Right renal cortex interstitium (tissue), 3 donors: ENCODE data around the gene FAM20C. TPM values are rescaled to one million over a fixed set of nuclear protein-coding genes. Genes with fewer than 3 reads are reported as not detected.
"Not testable (repeated sequence)": the region's sequence is repeated elsewhere in the genome, so short reads cannot be mapped to it uniquely, and the experiment has no call there.

ENCODE experiments used
- DNase-seq, 3 donors: peaks; one replicate each; pipeline ENCODE4 v3.0.0-alpha.2; 2013; ENCODE audit warnings: low read depth in 3 of 3, low spot score in 2 of 3
- polyA plus RNA-seq, 3 donors: library from polyadenylated mRNA; unstranded; fragments of 120-200 nt; gene quantifications; one replicate each; pipeline ENCODE4 v1.2.1, GENCODE V29; 2013; ENCODE audit not compliant: insufficient read length in 3 of 3

The FAM20C gene
- polyA plus RNA-seq, 3 donors, result 53.8 to 75.4 (median 59.7) TPM

DNA sequence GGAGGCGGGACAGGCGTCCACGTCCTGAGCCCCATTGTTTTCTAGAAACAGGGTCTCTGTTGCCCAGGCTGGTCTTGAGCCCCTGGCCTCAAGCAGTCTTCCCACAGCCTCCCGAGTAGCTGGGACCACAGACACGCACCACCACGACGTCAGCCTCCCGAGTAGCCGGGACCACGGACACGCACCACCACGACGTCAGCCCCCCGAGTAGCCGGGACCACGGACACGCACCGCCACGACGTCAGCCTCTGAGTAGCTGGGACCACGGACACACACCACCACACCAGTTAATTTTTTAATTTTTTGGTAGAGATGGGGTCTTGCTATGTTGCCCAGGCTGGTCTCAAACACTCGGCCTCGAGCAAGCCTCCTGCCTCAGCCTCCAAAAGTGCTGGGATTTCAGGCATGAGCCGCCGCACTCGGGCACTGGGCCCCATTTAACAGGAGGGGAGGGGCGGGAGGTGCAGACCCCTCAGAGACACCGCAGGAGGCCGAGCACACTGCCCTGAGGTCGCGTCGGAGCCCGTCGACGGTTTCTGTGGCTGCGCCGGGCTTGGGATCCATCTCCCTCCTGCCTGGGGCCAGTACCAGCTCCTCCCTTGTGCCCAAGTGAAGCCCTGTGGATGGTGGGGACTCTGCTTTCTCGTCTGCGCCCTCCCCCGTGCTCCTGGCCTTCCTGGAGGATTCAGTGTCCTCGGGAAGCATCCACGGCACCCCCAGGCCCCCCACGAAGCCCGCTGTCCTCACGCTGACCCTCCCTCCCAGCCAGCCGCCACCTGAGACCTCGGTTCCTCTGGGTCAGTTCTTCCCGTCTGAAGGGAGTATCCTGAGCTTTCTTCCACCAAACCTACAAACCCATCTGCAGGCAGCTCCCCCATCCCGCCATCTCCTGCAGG is 13.0 kb downstream of the FAM20C start:
- no peak for DNase-seq

DNA sequence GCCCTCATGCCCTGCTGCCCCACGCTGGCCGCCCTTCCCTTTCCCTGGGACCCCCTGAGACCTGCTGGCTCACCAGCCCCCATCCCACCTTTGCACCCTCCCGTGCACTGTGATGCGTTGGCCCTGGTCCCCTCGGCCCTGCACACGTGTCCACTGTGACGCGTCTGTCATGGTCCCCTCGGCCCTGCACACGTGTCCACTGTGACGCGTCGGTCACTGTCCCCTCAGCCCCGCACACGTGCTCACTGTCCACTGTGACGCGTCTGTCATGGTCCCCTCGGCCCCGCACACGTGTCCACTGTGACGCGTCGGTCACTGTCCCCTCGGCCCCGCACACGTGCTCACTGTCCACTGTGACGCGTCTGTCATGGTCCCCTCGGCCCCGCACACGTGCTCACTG is 14.0 kb downstream of the FAM20C start:
- DNase-seq, result not testable (repeated sequence)

DNA sequence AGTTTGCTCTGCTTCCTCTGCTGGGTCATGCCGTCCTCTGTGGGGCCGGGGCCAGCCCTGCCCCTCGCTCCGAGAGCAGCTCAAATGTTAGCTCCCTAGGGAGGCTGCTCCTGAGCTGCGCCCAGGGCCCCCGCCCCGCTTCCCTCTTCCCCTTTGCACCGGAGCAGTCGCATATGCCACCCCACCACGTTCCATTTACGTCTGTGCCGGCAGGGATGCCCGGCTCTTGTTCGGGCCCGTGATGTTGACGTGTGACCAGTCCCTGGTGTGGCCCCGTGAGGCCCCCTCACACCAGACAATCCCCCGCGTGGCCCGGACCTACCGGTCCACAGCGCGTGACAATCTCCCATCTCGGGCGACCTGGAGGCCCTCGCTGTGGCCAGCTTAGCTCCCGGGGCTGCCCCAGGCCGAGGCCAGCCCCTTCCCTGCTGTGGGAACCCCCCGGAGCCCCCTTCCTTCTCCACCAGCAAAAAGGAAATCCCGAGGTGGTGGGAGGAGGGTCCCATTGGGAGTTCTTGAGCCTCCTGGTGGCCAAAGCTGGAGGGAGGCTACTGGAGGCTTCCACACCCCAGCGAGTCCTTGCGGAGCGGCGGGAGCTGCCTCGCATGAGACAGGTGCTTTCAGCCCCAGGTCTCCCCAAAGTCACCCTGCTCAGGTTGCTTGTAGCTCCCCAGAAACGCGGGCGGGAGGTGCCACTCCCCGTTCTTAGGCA is 15.2 kb downstream of the FAM20C start:
- DNase-seq, result no peak

DNA sequence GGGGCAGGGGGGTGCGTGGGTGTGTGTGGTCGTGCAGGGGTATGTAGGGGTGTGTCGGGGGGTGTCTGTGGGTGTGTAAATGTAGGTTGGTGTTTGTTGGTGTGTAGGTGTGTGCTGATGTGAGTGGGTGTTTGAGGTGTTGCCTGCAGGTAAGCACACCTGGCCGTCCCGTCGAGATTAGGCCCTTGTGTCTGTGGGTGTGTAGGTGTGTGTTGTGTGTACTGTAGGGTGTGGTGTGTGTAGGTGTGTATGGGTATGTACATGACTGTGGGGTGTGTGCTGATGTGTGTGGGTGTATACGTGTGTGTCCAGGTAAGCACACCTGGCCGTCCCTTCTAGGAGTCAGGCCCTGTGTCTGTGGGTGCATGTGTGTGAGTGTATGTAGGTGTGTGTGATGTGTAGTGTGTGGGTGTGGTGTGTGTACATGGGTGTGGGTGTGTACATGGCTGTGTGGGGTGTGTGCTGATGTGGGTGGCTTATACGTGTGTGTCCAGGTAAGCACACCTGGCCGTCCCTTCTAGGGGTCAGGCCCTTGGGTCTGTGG is 15.8 kb downstream of the FAM20C start:
- no peak for DNase-seq

DNA sequence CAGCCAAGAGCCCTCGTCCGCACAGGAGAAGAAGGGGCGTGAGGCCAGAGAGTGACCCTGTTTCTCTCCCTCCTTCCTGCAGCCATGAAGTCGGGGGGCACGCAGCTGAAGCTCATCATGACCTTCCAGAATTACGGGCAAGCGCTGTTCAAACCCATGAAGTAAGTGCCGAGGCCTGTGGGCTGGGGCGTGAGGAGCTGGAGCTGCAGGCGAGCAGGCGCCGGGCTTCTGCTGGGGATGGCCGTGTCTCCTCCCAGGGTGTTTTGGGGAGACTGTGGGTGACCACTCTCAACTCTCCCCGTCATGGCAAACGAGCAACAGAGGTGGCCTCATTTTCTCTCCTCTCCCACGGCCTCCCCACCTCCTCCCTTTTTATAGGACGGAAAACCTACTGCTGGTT is 16.4 kb downstream of the FAM20C start:
- no peak for DNase-seq

DNA sequence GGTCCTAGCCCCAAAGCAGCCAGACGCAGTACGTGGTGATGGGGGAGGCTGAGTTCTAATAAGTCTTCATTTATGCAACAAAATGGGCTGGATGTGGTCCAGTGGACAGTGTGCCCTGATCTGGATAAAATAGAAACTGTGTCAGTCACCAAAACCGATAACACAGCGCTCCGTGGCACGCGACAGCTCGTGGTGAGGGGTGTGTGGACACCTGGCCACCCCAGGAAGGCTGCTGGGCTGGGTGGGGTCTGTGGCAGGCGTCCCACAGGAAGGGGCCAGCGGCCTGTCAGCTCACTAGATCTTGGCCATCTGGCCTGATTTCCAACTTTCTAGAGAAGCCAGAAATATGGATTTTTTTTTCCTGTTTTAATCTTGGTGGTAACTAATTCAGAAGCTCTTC is 17.0 kb downstream of the FAM20C start:
- no peak for DNase-seq

DNA sequence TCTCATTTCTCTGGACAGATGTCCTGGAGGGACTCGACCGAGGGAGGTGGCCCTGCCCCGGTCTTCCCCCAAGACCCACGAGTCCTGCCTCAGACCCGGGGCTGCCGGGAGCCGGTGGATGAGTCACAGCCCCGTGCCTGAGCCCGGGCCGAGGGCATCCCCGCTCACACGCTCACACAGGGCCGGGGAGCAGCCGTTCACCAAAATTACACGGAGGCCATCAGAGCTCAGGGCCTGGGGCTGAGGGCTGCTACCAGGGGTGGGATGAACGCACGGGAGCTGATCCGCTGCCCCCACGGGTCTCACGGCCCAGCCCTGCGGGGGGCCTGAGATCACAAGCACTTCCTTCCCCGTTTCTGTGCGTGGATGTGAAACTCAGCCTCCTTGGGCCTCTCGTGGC is 17.5 kb downstream of the FAM20C start:
- no peak for DNase-seq

DNA sequence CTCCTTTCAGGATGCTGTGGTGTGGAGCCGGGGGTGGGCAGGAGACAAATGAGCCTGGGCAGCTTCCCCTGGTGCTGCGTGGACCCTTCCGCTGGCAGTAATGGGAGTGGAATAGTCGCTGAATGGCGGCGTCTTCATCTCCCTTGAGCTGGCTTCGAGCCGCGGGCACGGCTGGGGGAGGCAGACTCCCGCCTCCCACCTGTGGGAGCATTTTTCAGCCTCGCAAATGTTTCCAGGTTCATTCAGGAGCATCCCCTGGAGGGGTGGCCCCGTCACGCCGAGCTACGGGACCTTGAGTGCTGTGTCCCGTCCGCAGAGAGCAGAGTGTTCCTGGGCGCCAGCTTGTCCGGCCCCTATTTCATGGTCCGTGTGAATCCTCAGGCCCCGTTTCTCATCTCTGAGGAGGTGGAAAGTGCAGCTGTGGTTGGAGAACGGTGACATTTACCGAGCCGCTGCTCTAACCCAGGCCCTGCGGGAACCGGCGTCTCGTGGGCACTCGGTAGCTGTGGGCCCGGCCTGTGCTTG is 18.1 kb downstream of the FAM20C start:
- DNase-seq, result no peak

DNA sequence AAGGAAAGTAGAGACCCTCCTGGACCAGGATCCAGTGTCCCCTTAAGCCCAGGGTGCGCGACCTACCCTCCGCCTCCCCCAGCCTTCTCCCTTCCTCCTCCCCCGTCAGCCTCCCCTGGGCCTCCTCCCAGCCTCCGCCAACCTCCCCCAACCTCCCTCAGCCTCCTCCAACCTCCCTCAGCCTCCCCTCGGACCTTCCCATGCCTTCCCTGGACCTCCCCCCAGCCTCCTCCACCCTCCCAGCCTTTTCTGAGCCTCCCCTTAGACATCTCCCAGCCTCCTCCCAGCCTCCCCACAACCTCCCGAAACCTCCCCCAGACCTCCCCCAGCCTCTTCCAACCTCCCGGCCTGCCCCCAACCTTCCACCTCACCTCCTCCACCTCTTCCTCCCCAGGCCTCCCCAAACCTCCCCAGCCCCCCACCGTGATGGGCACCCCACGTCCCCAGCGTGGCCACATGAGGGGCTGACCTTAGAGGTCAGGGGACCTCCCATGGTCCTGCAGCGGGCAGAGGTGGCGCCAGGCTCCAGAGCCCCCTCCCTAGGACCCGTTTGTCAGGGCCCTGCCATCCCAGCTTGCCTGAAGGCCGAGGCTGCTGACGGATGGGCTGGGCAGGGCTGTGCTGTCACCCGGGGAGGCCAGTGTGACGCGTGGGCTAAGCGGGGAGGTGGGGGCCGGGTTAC is 18.8 kb downstream of the FAM20C start:
- no peak for DNase-seq

DNA sequence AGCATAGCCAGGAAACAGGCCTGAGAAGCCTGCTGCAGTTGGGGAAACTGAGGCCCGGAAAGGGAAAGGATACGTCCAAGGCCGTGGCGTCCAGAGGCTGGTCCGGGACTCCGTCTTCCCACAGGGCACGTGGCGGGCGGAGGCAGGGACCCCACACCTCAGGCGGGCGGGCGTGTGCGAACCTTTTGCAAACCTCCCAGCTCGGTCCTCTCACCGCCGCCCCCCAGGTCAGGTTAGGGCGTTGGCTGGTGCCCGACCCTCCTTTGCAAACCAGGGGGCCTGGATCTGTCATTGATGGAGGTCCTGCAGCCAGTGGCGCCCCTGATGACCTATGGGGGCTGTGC is 19.3 kb downstream of the FAM20C start:
- no peak for DNase-seq

DNA sequence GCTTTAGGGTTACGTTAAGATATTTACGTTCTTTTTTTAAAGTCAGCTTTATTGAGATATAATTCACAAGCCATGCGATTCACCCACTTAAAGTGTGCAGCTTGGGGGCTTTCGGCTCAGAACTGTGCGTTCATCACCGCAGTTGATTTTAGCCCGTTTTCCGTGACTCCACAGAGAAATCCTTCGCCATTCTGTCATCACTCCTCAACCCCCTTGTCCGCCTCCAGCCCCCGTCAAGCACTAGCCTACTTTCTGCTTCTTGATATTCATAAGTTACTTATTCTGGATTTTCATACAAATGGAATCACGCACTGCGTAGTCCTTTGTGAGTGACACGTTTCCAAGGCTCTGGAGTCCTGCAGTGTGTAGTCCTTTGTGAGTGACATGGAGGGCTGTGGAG is 20.4 kb downstream of the FAM20C start:
- DNase-seq, result no peak

DNA sequence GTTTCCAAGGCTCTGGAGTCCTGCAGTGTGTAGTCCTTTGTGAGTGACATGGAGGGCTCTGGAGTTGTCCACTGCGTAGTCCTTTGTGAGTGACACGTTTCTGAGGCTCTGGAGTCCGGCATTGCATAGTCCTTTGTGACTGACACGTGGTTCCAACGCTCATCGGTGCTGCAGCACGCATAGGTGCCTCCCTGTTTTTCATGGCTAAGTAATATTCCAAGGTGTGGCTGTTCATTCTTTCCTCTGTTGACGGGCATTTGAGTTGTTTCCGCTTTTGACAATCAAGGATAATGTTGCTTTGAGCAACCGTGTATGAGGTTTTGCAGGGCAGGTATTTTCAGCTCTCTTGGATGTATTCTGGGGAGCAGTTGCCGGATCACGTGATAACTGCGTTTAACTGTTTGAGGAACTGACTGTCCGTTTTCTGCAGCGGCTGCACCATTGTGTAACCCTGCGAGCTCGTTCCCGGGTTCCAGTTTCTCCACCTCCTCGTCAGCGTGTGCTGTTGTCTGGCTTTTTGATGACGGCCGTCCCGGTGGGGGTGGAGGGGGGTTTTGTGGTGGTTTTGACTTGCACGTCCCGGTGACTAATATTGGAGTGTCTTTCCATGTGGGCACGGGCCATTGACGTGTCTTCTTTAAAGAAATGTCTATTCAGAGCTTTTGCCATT is 21.1 kb downstream of the FAM20C start:
- no peak for DNase-seq

DNA sequence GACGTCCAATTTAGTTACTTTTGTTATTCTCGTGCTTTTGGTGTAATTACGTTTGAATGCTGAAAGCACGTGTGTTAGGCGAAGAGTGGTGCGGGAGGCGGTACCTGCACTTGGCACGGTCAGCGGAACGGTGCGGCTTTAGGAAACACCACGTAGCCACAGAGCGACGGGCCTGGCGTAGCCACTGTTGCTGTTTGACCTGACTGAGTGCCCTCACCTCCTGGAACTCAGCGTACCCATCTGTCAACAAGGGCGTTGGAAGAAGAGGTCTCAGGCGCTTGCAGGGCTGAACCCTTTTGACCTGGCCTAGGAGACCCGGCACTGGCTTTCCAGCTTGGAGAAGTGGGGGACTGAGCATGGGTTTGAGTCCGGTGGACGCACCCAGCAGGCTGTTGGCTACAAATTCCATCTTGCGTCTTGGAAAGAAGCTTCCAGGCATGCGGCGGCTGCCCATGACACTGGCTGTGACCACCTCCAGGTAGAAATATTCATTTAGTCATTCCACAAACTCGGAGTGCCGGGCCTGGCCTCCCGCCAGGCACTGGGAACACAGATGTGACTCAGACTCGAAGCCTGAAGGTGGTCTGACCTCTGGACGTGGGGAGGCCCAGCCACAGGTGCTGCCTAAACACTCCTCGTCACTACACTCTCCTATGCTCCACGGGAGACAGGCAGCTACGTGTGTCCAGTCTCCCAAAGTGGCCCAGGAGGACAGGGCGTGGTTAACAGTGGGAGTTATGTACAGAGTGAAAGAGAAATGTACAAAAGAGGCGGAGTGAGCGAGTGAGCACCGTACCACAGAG is 22.2 kb downstream of the FAM20C start:
- no peak for DNase-seq

DNA sequence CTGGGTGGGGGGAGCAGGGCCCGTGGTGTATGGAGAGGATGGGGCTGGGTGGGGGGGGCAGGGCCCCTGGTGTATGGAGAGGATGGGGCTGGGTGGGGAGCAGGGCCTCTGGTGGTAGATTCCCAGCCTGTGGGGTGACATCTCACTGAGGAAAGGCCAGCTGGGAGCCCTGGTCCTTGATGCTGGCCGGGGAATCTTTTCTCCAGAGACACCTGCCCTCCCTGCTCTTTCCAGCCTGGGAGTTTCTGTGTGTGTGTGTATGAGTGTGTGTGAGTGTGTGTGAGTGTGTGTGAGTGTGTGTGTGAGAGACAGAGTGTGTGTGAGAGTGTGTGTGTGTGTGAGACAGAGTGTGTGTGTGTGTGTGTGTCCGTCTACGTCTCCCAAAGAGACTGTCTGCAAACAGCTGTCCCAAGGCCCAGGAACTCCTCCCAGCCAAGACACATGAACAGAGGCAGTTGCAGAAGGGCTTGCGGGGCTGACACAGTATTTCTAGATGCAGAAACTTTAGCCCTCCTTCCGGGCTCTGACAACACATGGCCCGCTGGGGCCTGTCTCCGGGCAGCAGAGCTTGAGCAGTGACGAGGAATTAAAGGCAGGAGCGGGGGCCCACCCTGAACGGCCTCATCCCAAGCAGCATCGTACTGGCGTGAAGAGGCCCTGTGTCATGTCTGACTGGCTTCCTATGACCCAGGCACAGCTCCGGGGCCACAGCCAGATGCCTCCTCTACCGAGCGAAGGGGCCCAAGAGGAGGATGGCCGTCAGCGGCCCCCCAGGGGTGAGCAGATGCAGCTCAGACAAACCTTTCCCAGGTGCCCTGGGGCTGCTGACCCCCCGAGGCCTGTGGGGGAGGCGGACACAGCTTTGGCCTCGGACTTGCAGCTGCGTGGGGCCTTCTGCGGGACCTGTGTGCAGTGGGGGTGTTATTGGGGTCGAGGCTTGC is 24.3 kb downstream of the FAM20C start:
- no peak for DNase-seq

DNA sequence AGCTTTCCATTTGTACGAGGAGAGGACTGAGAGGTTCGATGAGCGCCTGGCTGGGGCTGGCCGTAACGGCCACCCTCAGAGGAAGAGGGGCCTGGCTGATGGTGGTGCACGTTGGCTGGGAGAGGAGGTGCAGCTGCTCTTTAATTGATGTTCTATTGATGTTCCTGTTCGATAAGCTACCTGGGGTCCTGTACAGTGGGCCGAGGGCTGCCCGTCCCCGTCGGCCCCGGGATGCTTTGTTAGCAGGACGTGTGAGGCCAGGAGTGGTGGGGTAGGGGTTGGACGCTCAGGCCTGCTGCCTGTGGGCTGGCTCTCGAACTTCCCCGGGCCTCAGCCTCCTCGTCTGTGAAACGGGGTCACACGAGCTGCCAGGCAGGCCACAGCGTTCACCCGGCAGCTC is 25.4 kb downstream of the FAM20C start:
- no peak for DNase-seq

DNA sequence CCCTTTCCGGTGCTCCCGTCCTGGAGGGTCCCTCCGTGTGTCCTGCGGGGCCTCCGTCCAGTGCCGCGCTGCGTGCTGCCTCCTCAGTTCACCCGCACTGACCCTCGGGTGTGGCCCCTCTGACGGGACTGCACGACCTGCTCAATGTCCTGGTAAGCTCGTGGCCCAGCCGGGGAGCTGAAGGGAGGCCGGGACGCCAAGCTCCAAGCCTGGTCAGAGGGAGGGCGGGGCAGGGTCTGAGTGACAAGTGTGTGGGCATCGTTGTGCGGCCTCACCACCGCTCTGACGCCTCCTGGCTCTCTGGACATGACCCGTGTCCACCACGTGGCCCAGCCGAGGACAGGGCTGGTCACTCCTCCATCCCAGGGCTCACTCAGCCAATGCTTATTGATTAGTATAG is 25.9 kb downstream of the FAM20C start:
- DNase-seq, result no peak

DNA sequence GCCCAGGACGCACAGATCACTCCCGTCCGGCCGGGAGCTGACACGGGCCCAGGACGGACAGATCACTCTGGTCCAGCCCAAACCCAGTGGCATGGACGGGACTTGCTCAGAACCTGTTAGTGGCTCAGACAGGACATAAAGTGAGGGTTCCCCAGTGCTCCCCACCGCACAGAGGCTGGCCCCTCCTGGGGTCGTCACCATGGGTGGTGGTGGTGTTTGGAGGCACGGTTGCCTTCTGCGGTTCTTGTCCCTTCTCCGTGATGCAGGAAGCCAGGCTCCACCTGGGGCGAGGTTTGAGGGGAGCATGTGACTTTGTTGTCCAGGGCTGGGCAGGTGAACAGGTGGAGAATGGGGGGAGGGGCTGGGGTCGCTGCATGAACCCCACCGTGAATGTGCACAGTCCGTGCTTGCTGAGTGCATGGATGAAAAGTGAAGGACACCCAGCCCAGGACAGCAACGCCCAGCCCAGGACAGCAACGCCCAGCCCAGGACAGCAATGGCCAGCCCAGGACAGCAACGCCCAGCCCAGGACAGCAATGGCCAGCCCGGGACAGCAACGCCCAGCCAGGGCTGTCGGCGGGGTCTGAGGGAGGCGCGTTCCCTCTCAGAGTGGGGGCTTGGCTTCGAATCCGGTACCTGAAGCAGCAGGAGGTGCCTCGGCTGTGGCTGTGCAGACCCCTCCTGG is 26.7 kb downstream of the FAM20C start:
- DNase-seq, result no peak

DNA sequence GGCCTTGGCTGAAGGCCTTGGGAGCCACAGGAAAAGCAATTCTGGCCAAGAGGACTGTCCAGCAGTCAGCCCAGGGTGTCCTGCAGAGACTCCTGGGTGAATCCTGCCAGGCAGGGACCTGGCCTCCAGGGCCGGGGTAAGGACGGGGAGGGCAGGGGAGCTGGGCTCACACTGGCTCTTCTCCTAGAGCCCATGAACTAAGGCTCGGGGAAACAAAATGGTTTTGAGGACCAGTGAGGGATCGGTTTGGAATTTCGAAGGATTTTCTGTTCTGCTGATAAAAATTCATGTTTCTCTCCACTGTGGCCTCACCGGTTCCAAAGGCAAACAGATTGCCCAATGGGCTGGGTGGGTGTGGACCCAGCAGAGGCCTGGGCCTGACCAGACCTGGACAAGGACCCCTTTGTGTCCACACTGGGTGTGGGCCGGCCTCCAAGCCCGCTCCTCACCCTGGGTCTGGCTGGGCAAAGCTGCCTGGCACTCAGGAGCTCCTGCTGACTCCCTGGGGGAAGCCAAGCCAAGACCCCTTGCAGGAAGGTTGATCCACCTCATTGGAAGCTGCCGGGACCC is 27.3 kb downstream of the FAM20C start:
- no peak for DNase-seq
